ENCODE results near the gene GLI3. TPM values are rescaled to one million over a fixed set of nuclear protein-coding genes. Genes with fewer than 3 reads are reported as not detected.

GLI3 gene
- total and polyA plus RNA-seq, 12 donors = 0.51 to 9.1 (median 5.3) TPM

DNA sequence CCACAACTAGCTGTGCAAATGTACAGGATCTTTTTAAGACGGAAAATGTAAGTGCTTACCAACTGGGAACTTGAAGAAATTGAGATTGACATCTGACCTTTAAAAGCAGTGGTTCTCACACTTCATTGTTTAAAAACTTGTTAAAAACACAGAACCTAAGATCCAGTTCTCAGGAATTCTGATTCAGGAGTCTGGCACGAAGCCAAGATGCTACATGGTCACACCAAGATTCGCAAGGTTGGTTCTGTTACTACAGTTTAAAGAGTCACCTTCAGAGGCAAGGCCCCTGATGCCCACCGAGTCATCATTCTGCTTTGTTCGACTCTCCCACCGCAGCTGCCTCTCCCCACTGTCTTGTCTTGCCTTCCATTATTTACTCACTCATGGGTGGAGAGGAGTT lies 113.3 kb downstream of the GLI3 start:
- WGBS, 2 donors = 92 to 97% methylated on average over 6 of the region's 6 CpGs
- Histone ChIP-seq H3K9me3 (no peaks in the 10 kb centered on the region), H3K4me1 (no peaks in the 10 kb centered on the region), H3K27ac (no peak overlapping the region), H3K36me3 (no peaks in the 10 kb centered on the region), H3K4me3 (no peak overlapping the region), H3K27me3 (no peaks in the 10 kb centered on the region)
- intact Hi-C loops (cut with DNase I) = no loop called here
- TF ChIP-seq, protein P1, sequence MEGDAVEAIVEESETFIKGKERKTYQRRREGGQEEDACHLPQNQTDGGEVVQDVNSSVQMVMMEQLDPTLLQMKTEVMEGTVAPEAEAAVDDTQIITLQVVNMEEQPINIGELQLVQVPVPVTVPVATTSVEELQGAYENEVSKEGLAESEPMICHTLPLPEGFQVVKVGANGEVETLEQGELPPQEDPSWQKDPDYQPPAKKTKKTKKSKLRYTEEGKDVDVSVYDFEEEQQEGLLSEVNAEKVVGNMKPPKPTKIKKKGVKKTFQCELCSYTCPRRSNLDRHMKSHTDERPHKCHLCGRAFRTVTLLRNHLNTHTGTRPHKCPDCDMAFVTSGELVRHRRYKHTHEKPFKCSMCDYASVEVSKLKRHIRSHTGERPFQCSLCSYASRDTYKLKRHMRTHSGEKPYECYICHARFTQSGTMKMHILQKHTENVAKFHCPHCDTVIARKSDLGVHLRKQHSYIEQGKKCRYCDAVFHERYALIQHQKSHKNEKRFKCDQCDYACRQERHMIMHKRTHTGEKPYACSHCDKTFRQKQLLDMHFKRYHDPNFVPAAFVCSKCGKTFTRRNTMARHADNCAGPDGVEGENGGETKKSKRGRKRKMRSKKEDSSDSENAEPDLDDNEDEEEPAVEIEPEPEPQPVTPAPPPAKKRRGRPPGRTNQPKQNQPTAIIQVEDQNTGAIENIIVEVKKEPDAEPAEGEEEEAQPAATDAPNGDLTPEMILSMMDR (IDR thresholded peaks at IDR 0.05) = no peak
- ATAC-seq = no peak
- no peak for DNase-seq

DNA sequence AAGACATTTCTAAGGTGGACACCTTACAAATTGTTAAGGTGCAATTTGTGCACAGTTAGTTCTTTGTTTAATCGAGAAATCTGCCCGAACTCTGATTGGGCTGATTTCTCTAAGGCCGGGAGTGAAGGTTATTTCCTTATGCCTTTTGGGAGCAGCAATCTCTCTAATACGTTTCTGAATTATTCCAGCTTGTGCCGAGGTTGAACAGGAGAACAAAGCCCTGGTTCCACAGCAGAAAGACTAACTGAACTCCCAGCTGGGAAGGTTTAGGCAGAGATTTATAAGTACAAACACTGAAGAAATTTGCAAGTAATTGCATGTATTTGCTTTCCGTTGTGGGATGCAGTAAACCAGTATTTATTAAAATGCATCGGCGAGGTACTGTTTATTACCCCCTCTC lies 116.8 kb downstream of the GLI3 start:
- no peak for DNase-seq
- Histone ChIP-seq H3K27me3 (no peaks in the 10 kb centered on the region), H3K9me3 (no peaks in the 10 kb centered on the region), H3K4me3 (no peak overlapping the region), H3K4me1 (no peaks in the 10 kb centered on the region), H3K36me3 (no peaks in the 10 kb centered on the region), H3K27ac (no peak overlapping the region)
- TF ChIP-seq, protein P1 (IDR thresholded peaks at IDR 0.05) = no peak
- ATAC-seq = no peak
- WGBS, 2 donors = 88 to 93% methylated on average over 8 of the region's 8 CpGs
- intact Hi-C loops (cut with DNase I) = no loop called here

DNA sequence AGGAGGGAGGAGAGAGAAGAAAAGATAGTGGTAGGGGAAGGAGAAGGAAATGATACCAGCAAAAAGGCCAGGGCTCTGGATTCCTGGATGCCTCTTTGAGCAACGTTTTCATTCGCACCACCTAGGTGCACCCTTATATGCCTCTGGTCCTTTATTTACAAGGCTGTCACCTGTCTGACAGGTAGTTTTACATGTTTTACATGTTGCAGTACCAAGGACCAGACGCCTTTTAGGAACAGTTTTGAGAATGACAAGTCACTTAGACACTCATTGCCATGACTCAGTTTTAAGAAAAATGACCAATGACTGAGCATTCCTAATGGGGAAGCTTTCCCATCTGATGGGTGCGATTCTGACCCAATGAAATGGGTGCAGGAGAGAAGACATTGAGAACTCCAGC lies 119.8 kb downstream of the GLI3 start:
- no peak overlapping the region for H3K27ac ChIP-seq
- H3K9me3 ChIP-seq = no peaks in the 10 kb centered on the region
- H3K4me1 ChIP-seq = peaks cover 0 to 4% (median 0%) of the 10 kb centered on the region in 9 donors
- TF ChIP-seq, protein P1 (IDR thresholded peaks at IDR 0.05) = no peak
- no peaks in the 10 kb centered on the region for H3K36me3 ChIP-seq
- H3K4me3 ChIP-seq = no peak overlapping the region
- 78 to 91% methylated on average over 4 of the region's 4 CpGs for WGBS, 2 donors
- H3K27me3 ChIP-seq = peaks cover 0 to 3% (median 0%) of the 10 kb centered on the region in 7 donors
- intact Hi-C loops (cut with DNase I) = no loop called here
- ATAC-seq (no peak), DNase-seq (no peak)

DNA sequence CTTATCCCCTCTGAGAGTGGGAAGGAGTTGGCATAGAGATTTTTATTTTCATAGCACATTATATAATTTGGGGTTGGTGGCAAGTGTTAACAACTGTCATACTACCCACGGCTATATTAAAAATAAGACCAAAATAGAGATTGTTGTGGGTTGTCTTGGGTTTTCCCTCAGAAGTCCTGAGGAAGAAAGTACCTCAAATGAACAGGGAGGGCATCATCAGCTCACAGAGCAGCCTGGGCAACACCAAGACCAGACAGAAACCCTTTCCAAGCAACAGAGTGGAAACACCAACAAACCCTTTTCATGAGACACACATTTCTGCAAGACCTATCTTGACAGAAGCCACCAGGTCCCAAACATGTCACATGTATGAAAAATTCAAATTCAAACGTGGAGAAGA lies 121.2 kb downstream of the GLI3 start:
- TF ChIP-seq, protein P1 (IDR thresholded peaks at IDR 0.05) = no peak
- intact Hi-C loops (cut with DNase I) = no loop called here

More for the DNA sequence above, 121.2 kb downstream of the GLI3 start:
- Histone ChIP-seq H3K4me3 (no peak overlapping the region), H3K27me3 (peaks cover 0 to 3% (median 0%) of the 10 kb centered on the region in 7 donors), H3K27ac (no peak overlapping the region), H3K36me3 (no peaks in the 10 kb centered on the region), H3K9me3 (no peaks in the 10 kb centered on the region), H3K4me1 (peaks cover 0 to 4% (median 0%) of the 10 kb centered on the region in 9 donors)
- DNase-seq (no peak), ATAC-seq (no peak)
- 60 to 65% methylated on average over 2 of the region's 2 CpGs for WGBS, 2 donors
